A549 (cell line): ENCODE results near the gene DUT. TPM values are rescaled to one million over a fixed set of nuclear protein-coding genes. Genes with fewer than 3 reads are reported as not detected.

ENCODE experiments used
- ATAC-seq, 2 experiments: fragments of 200-7000 bp in 1 of 2; fragments of >200 bp in 1 of 2; cut with Nextera tagmentation in 1 of 2; cut with Tn5 transposase in 1 of 2; 3 replicates each; pipeline versions ENCODE4 v1.8.0 to v1.9.1; 2018 to 2020; ENCODE audit warnings: mild to moderate bottlenecking in 1 of 2, moderate library complexity in 1 of 2
- CTCF ChIA-PET: fragments of 300-600 bp; sonication (Branson Sonifier 250); formaldehyde crosslinking; extraction: SDS; loops from one replicate; lab custom pipeline; 2021; ENCODE audit warnings: antibody characterized with exemption, inconsistent platforms; lab: Yijun Ruan, JAX
- POLR2A ChIA-PET: fragments of 350-600 bp; formaldehyde crosslinking; extraction: SDS; loops from one replicate; lab custom pipeline; 2021; ENCODE audit warnings: antibody characterized with exemption, inconsistent platforms; lab: Yijun Ruan, JAX
- DNase-seq, 2 experiments: peaks; one replicate each; pipeline versions ENCODE4 v3.0.0 to v3.0.0-alpha.2; 2011 to 2016; ENCODE audit warnings: low read depth in 1 of 2, low spot score in 1 of 2
- FAIRE-seq: peaks from 2 replicates; lab custom pipeline; 2011; peaks lifted over from hg19 to GRCh38; lab: Jason Lieb, UNC
- H3K27ac ChIP-seq, 2 experiments: fragments of >200 bp; sonication (Bioruptor Twin); formaldehyde crosslinking; 3 replicates each; pipeline ENCODE4 v1.5.1; 2016 to 2017
- H3K4me1 ChIP-seq: fragments of >200 bp; sonication (Bioruptor Twin); formaldehyde crosslinking; 3 replicates; pipeline ENCODE4 v1.6.1; 2016
- H3K4me2 ChIP-seq: fragments of >200 bp; sonication (Bioruptor Twin); formaldehyde crosslinking; 3 replicates; pipeline ENCODE4 v1.6.1; 2016
- H3K4me3 ChIP-seq: fragments of >200 bp; sonication (Bioruptor Twin); formaldehyde crosslinking; 3 replicates; pipeline ENCODE4 v1.5.1; 2016
- H3K9me3 ChIP-seq: fragments of >200 bp; sonication (Bioruptor Twin); formaldehyde crosslinking; 3 replicates; pipeline ENCODE4 v1.6.1; 2016
- CBX2 ChIP-seq: fragments of 200-600 bp; sonication (generic); IDR thresholded peaks from 2 replicates; pipeline ENCODE4 v1.6.1; 2016; ENCODE audit warnings: low read depth, mild to moderate bottlenecking, borderline replicate concordance
- CTCF ChIP-seq: fragments of >200 bp; sonication (Bioruptor Twin); formaldehyde crosslinking; IDR thresholded peaks from 3 replicates; pipeline ENCODE4 v1.5.1; 2016
- E2F6 ChIP-seq: IDR thresholded peaks from 2 replicates; pipeline ENCODE4 v1.6.1; 2012; ENCODE audit warnings: low read depth, borderline replicate concordance
- ELK1 ChIP-seq: fragments of 150-350 bp; IDR thresholded peaks from 2 replicates; pipeline ENCODE4 v1.6.1; 2014; ENCODE audit warnings: low read depth, mild to moderate bottlenecking, low read length
- FOSL2 ChIP-seq, 2 experiments: fragments of 450-650 bp in 1 of 2; fragments of >200 bp in 1 of 2; sonication (Bioruptor Twin) in 1 of 2; formaldehyde crosslinking; IDR thresholded peaks; 2 replicates each; pipeline versions ENCODE4 v1.5.0 to v1.6.1; 2016 to 2020; ENCODE audit warnings: mild to moderate bottlenecking in 1 of 2, moderate library complexity in 1 of 2
- GATA3 ChIP-seq: IDR thresholded peaks from 2 replicates; pipeline ENCODE4 v1.6.1; 2012; ENCODE audit warnings: borderline replicate concordance
- HDAC2 ChIP-seq: fragments of 200-600 bp; sonication (generic); IDR thresholded peaks from 2 replicates; pipeline ENCODE4 v1.6.1; 2016
- HES2 ChIP-seq: fragments of >200 bp; sonication (Bioruptor Twin); formaldehyde crosslinking; IDR thresholded peaks from 2 replicates; pipeline ENCODE4 v1.6.1; 2016
- JUNB ChIP-seq: fragments of >200 bp; sonication (Bioruptor Twin); formaldehyde crosslinking; IDR thresholded peaks from 2 replicates; pipeline ENCODE4 v1.6.1; 2016
- KDM1A ChIP-seq: fragments of 200-600 bp; sonication (generic); IDR thresholded peaks from 2 replicates; pipeline ENCODE4 v1.6.1; 2016; ENCODE audit warnings: low read depth, mild to moderate bottlenecking
- MYC ChIP-seq: IDR thresholded peaks from 2 replicates; pipeline ENCODE4 v1.6.1; 2012; ENCODE audit warnings: mild to moderate bottlenecking, inconsistent platforms, low read length, improper control_type of control experiment, borderline replicate concordance
- NFE2L2 ChIP-seq: fragments of 150-350 bp; conservative IDR thresholded peaks from 2 replicates; pipeline ENCODE4 v1.6.1; 2014; ENCODE audit warnings: low read length
- RAD21 ChIP-seq, 2 experiments: fragments of >200 bp in 1 of 2; sonication (Bioruptor Twin) in 1 of 2; formaldehyde crosslinking in 1 of 2; IDR thresholded peaks in 1 of 2; conservative IDR thresholded peaks in 1 of 2; 2 replicates in 1 of 2; 3 replicates in 1 of 2; pipeline ENCODE4 v1.6.1; 2012 to 2018; ENCODE audit warnings: inconsistent platforms in 1 of 2
- SMC3 ChIP-seq: fragments of >200 bp; sonication (Bioruptor Twin); formaldehyde crosslinking; IDR thresholded peaks from 3 replicates; pipeline ENCODE4 v1.6.1; 2018; ENCODE audit warnings: inconsistent platforms
- TP53 ChIP-seq: fragments of 250-450 bp; sonication (Bioruptor Pico); IDR thresholded peaks from 2 replicates; pipeline ENCODE4 v1.5.0; 2021; ENCODE audit warnings: mild to moderate bottlenecking, moderate library complexity
- ZC3H11A ChIP-seq: fragments of 450-650 bp; IDR thresholded peaks from 2 replicates; pipeline ENCODE4 v1.6.1; 2014; ENCODE audit warnings: antibody characterized with exemption, mild to moderate bottlenecking
- ZSCAN20 ChIP-seq: fragments of 250-450 bp; sonication (Bioruptor Pico); IDR thresholded peaks from 2 replicates; pipeline ENCODE4 v1.8.0; 2022; ENCODE audit warnings: mild to moderate bottlenecking, moderate library complexity
- WGBS: methylation state at CpG from one replicate; pipeline ENCODE4 v1.1.6; 2017; ENCODE audit errors: missing lambda C conversion rate; 5-methylcytosine and 5-hydroxymethylcytosine counted together
- polyA plus RNA-seq, 4 experiments: library from polyadenylated mRNA; depleted of rRNA in 3 of 4; stranded (reverse); fragments of >200 nt; fragmentation: RNase III in 1 of 4; extraction: RNeasy Plus Mini Kit Qiagen cat#74134 plus additional on column Dnase treatment in 1 of 4; gene quantifications; 2 replicates in 3 of 4; 3 replicates in 1 of 4; pipeline ENCODE4 v1.2.3, GENCODE V29; 2011 to 2017

The DUT gene
- polyA plus RNA-seq, 2 of the 4 experiments (the other 2 are of a cell fraction): 89.1 to 114 TPM

- CTCF ChIA-PET: interaction anchor here (0.8 to 2.2 kb wide), 7 partner anchors 9 to 1156 kb away, joined by 3 to 13 read pairs (median 5); no protein-coding TSS in a partner anchor
- FAIRE-seq (no peak), DNase-seq (peak; percentile 35 to 71), ATAC-seq (peak; percentile 80 to 93; a peak in 5 of 6 replicates)
- peak overlapping the region; percentile 52 for H3K4me2 ChIP-seq
- POLR2A ChIA-PET: no interaction called here
- H3K9me3 ChIP-seq: no peaks in the 10 kb centered on the region
- WGBS: under 1% methylated on average over 6 of the region's 6 CpGs
- peak; percentile 52; the same call in 2 of the 3 replicates for TF ChIP-seq SMC3
- TF ChIP-seq CBX2: no peak
- peak; percentile 57 to 66 for TF ChIP-seq RAD21 (conservative IDR thresholded peaks at IDR 0.05 in 1 of 2, IDR thresholded peaks at IDR 0.05 in 1 of 2)
- no peak for TF ChIP-seq ZC3H11A
- peak; percentile 67 for TF ChIP-seq CTCF
- H3K4me3 ChIP-seq: no peak overlapping the region
- H3K27ac ChIP-seq: no peak overlapping the region
- H3K4me1 ChIP-seq: peaks cover 12% of the 10 kb centered on the region; the same call in 2 of the 3 replicates
Observed at GRCh38 chr15:48352474-48353072, 21.3 kb downstream of the DUT start.

- peak overlapping the region; percentile 47 for H3K4me2 ChIP-seq
- CTCF ChIA-PET: interaction anchor here (0.7 to 4.6 kb wide), 3 partner anchors 166 to 871 kb away, joined by 3 to 30 read pairs (median 3); no protein-coding TSS in a partner anchor
Observed at GRCh38 chr15:48354694-48355303, 23.6 kb downstream of the DUT start.

GRCh38 chr15:48355377-48355776, 24.1 kb downstream of the DUT start:
- ChIA-PET POLR2A (no interaction called here), CTCF (interaction anchor here (1.2 to 4.6 kb wide), 2 partner anchors 166 to 500 kb away, joined by 3 to 30 read pairs; no protein-coding TSS in a partner anchor)
- peak overlapping the region in 1 of 2 experiments; percentile 33; a peak in 2 of 6 replicates for H3K27ac ChIP-seq
- DNase-seq (peak in 1 of 2 experiments; percentile 15), FAIRE-seq (no peak), ATAC-seq (peak; percentile 39 to 66; a peak in 4 of 6 replicates)
- no peaks in the 10 kb centered on the region for H3K9me3 ChIP-seq
- TF ChIP-seq KDM1A: no peak
- no peak for TF ChIP-seq HES2
- TF ChIP-seq MYC: no peak
- TF ChIP-seq RAD21 (conservative IDR thresholded peaks at IDR 0.05 in 1 of 2, IDR thresholded peaks at IDR 0.05 in 1 of 2): no peak
- no peak for TF ChIP-seq ELK1
- H3K4me1 ChIP-seq: peaks cover 22% of the 10 kb centered on the region; the same call in 2 of the 3 replicates
- WGBS: 53% methylated on average over 5 of the region's 6 CpGs
- H3K4me3 ChIP-seq: no peak overlapping the region
- H3K4me2 ChIP-seq: peak overlapping the region; percentile 47

More at GRCh38 chr15:48354694-48355303, 23.6 kb downstream of the DUT start:
- FAIRE-seq (no peak), ATAC-seq (no peak), DNase-seq (no peak)
- WGBS: 73% methylated on average over 9 of the region's 9 CpGs
- POLR2A ChIA-PET: no interaction called here
- no peak for TF ChIP-seq FOSL2 (IDR thresholded peaks at IDR 0.05)
- no peak for TF ChIP-seq FOSL2 (CRISPR knock-in tag; IDR thresholded peaks at IDR 0.05)
- no peak for TF ChIP-seq GATA3
- TF ChIP-seq HDAC2: no peak
- no peak for TF ChIP-seq JUNB
- no peak for TF ChIP-seq NFE2L2
- no peak for TF ChIP-seq E2F6
- TF ChIP-seq ZC3H11A: no peak
- no peak for TF ChIP-seq TP53 (CRISPR knock-in tag)
- TF ChIP-seq ZSCAN20 (CRISPR knock-in tag): no peak
- peak overlapping the region in 1 of 2 experiments; percentile 33; a peak in 2 of 6 replicates for H3K27ac ChIP-seq
- no peak overlapping the region for H3K4me3 ChIP-seq
- peaks cover 22% of the 10 kb centered on the region; the same call in 2 of the 3 replicates for H3K4me1 ChIP-seq
- H3K9me3 ChIP-seq: no peaks in the 10 kb centered on the region
